Epithelial cell of esophagus (primary cell): ENCODE results near the gene CSNK1G1.

Experiments used
- DNase-seq: peaks from one replicate; pipeline ENCODE4 v3.0.0; 2010; ENCODE audit warnings: low read depth
- H3K4me3 ChIP-seq: 2 replicates; pipeline ENCODE4 v1.5.1; 2011; ENCODE audit warnings: mild to moderate bottlenecking, low read length, control low read depth
- CTCF ChIP-seq: IDR thresholded peaks from 2 replicates; pipeline ENCODE4 v1.5.1; 2011; ENCODE audit warnings: low read depth, mild to moderate bottlenecking, low read length, control low read depth, inconsistent platforms; ENCODE audit not compliant: insufficient read depth; ENCODE audit errors: missing control alignments

The CSNK1G1 gene

GRCh38 chr15:64180235-64180824 is 175.6 kb downstream of the CSNK1G1 start:
- no peak overlapping the region for H3K4me3 ChIP-seq
- TF ChIP-seq CTCF: no peak
- DNase-seq: no peak

GRCh38 chr15:64166102-64166890 is 189.7 kb downstream of the CSNK1G1 start:
- DNase-seq: no peak
- H3K4me3 ChIP-seq: no peak overlapping the region
- TF ChIP-seq CTCF: peak; percentile 13

- H3K4me3 ChIP-seq: no peak overlapping the region
- no peak for DNase-seq
- TF ChIP-seq CTCF: no peak
These were observed 191.5 kb downstream of the CSNK1G1 start for GRCh38 chr15:64164436-64164835.

GRCh38 chr15:64163659-64164362 is 192.2 kb downstream of the CSNK1G1 start:
- peak overlapping the region; percentile 48 for H3K4me3 ChIP-seq
- peak; percentile 64 for DNase-seq
- TF ChIP-seq CTCF: no peak

GRCh38 chr15:64162869-64163658 is 192.9 kb downstream of the CSNK1G1 start, which contains the start of gene PPIB:
TSS of gene PPIB (minus strand) at chr15:64163022. CDS start at chr15:64162986, 36 bp downstream.
- DNase-seq: peak; percentile 99
- TF ChIP-seq CTCF: peak; percentile 42
- H3K4me3 ChIP-seq: peak within 1 kb of the TSS; percentile 94

GRCh38 chr15:64162478-64162868 is 193.5 kb downstream of the CSNK1G1 start:
- H3K4me3 ChIP-seq: peak overlapping the region; percentile 94
- DNase-seq: no peak
- no peak for TF ChIP-seq CTCF
